ENCODE data around the gene TLL2.

- TF ChIP-seq CTCF (IDR thresholded peaks at IDR 0.05) (no peak), POLR2A (IDR thresholded peaks at IDR 0.05) (no peak)
Observed at GRCh38 chr10:96380821-96381220, 132.9 kb downstream of the TLL2 start.
